NCI-H510A treated with DMSO at 0.1 percent for 48 hours (cell line): ENCODE measurements around the gene RBM25.
"Not testable (repeated sequence)": the region's sequence is repeated elsewhere in the genome, so short reads cannot be mapped to it uniquely, and the experiment has no call there.

ENCODE experiments used
- DNase-seq: peaks from one replicate; lab custom pipeline; 2025; lab: John Stamatoyannopoulos, UW

The RBM25 gene

DNA sequence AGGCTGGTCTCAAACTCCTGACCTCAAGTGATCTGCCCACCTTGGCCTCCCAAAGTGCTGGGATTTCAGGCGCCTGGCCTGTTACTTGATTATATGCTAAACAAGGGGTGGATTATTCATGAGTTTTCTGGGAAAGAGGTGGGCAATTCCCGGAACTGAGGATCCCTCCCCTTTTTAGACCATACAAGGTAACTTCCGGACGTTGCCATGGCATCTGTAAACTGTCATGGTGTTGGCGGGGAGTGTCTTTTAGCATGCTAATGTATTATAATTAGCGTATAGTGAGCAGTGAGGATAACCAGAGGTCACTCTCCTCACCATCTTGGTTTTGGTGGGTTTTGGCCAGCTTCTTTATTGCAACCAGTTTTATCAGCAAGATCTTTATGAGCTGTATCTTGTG is 111.5 kb downstream of the RBM25 start:
- not testable (repeated sequence) for DNase-seq

DNA sequence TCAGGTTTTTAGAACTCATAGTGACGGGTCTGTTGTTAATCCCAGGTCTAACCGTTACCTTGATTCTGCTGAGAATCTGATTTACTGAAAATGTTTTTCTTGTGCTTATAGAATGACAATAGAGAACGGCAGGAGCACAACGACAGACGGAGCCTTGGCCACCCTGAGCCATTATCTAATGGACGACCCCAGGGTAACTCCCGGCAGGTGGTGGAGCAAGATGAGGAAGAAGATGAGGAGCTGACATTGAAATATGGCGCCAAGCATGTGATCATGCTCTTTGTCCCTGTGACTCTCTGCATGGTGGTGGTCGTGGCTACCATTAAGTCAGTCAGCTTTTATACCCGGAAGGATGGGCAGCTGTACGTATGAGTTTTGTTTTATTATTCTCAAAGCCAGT is 112.4 kb downstream of the RBM25 start:
- DNase-seq, result no peak

DNA sequence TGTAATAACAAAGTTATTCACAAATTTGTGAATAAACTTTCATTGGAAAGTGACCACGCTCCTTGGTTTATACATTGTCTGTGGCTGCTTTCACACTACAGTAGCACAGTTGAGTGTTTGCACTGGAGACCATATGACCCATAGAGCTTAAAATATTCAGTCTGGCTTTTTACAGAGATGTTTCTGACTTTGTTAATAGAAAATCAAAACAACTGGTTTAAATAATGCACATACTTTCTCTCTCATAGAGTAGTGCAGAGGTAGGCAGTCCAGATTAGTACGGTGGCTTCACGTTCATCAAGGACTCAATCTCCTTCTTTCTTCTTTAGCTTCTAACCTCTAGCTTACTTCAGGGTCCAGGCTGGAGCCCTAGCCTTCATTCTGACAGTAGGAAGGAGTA is 114.2 kb downstream of the RBM25 start:
- DNase-seq, result no peak

GRCh38 chr14:73173092-73173735 is 114.9 kb downstream of the RBM25 start:
- peak; percentile 41 for DNase-seq
